ENCODE data around the gene SLC30A1.

SLC30A1 gene

GRCh38 chr1:211606914-211607753, 28.2 kb upstream of the SLC30A1 start:
- DNase-seq = peak; percentile 80

GRCh38 chr1:211606332-211606913, 27.5 kb upstream of the SLC30A1 start:
- DNase-seq = peak; percentile 72

GRCh38 chr1:211605603-211606331, 26.8 kb upstream of the SLC30A1 start:
- DNase-seq = no peak

GRCh38 chr1:211605034-211605433, 26.1 kb upstream of the SLC30A1 start:
- DNase-seq = no peak

- no peak for DNase-seq
Observed at GRCh38 chr1:211604548-211604947, 25.6 kb upstream of the SLC30A1 start.

GRCh38 chr1:211603713-211604112, 24.8 kb upstream of the SLC30A1 start:
- no peak for DNase-seq

GRCh38 chr1:211603191-211603701, 24.3 kb upstream of the SLC30A1 start:
- DNase-seq = no peak

- DNase-seq = no peak
Observed at GRCh38 chr1:211601982-211602670, 23.2 kb upstream of the SLC30A1 start.

GRCh38 chr1:211601159-211601558, 22.2 kb upstream of the SLC30A1 start:
- no peak for DNase-seq

GRCh38 chr1:211599250-211599649, 20.3 kb upstream of the SLC30A1 start:
- no peak for DNase-seq

GRCh38 chr1:211598514-211598913, 19.6 kb upstream of the SLC30A1 start:
- no peak for DNase-seq

- DNase-seq = no peak
Observed at GRCh38 chr1:211596418-211597181, 17.6 kb upstream of the SLC30A1 start.

GRCh38 chr1:211595419-211595818, 16.5 kb upstream of the SLC30A1 start:
- DNase-seq = no peak

GRCh38 chr1:211591980-211592493, 13.1 kb upstream of the SLC30A1 start:
- no peak for DNase-seq

GRCh38 chr1:211589782-211590721, 11.1 kb upstream of the SLC30A1 start:
- peak; percentile 94 for DNase-seq

GRCh38 chr1:211588711-211589110, 9.8 kb upstream of the SLC30A1 start:
- DNase-seq = no peak

GRCh38 chr1:211587123-211587522, 8.2 kb upstream of the SLC30A1 start:
- DNase-seq = no peak

GRCh38 chr1:211586538-211586937, 7.6 kb upstream of the SLC30A1 start:
- no peak for DNase-seq

GRCh38 chr1:211583011-211583992, 4.3 kb upstream of the SLC30A1 start:
- no peak for DNase-seq
